22Rv1 (cell line): ENCODE measurements around the gene NRXN3.

Experiments used
- H3K27ac ChIP-seq: fragments of 450-650 bp; 2 replicates; pipeline ENCODE4 v1.5.1; 2017
- ZFX ChIP-seq: fragments of 450-650 bp; IDR thresholded peaks from 2 replicates; pipeline ENCODE4 v1.6.1; 2017; ENCODE audit warnings: antibody characterized with exemption, borderline replicate concordance
- TF ChIP-seq, protein P1 (sequence below): fragments of 450-650 bp; IDR thresholded peaks from 2 replicates; pipeline ENCODE4 v1.5.1; 2017; ENCODE audit warnings: mild to moderate bottlenecking

Gene NRXN3

DNA sequence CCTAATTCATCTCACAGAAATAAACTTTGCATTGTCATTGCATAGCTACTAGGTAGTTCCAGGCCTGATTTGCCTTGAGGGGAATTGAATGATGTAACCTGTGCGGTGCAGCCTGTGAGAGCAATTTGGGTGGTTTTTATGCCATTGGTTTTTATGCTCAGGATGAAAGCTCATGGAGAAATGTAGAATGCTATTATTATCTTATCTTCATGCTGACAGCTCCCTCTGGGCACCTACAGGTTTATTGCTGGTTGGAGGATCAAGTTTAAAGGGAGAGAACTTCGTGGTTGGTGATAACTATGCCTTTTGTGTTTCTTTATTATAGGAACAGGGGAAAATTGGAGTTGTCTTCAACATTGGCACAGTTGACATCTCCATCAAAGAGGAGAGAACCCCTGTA lies 1493.3 kb downstream of the NRXN3 start:
- TF ChIP-seq ZFX = no peak
- TF ChIP-seq, protein P1, sequence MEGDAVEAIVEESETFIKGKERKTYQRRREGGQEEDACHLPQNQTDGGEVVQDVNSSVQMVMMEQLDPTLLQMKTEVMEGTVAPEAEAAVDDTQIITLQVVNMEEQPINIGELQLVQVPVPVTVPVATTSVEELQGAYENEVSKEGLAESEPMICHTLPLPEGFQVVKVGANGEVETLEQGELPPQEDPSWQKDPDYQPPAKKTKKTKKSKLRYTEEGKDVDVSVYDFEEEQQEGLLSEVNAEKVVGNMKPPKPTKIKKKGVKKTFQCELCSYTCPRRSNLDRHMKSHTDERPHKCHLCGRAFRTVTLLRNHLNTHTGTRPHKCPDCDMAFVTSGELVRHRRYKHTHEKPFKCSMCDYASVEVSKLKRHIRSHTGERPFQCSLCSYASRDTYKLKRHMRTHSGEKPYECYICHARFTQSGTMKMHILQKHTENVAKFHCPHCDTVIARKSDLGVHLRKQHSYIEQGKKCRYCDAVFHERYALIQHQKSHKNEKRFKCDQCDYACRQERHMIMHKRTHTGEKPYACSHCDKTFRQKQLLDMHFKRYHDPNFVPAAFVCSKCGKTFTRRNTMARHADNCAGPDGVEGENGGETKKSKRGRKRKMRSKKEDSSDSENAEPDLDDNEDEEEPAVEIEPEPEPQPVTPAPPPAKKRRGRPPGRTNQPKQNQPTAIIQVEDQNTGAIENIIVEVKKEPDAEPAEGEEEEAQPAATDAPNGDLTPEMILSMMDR = no peak
- H3K27ac ChIP-seq = no peak overlapping the region

DNA sequence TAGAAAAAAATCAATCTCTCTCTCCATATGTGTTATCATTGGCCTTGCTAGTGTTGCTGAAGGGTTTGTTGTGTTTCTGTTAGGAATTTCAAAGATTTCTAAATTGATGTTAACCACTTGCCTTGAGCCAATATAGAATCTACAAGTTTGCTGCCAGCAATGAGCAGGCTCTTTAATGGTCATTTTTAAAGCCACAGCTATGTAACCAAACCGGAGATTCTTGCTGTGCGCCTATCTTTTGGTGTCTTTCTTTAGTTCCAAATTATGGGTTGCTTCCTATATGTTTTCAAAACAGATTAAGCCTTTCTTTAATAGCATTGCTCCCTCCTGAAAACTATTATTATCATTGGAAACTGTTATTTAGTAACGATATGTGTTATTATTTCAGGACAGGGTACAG lies 1495.4 kb downstream of the NRXN3 start:
- H3K27ac ChIP-seq = no peak overlapping the region
- TF ChIP-seq, protein P1 = no peak
- no peak for TF ChIP-seq ZFX

DNA sequence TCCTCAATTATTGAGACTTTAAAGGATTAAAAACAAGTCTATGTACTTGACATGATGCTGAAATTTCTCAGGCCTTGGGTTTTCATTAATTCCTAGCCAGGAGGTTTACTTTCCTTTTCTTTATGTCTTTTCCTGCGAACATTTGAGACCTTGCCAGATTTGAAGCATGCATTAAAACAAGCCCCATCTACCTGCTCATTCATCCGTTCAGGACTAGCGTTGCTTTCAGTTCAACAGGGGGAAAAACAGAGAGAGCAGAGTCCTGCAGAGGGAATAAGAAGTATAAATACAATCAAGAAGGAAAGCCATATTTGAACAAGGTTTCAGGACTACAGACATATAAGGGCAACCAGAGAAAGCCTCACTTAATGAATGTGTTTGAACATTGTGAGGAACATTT lies 1498.8 kb downstream of the NRXN3 start:
- TF ChIP-seq ZFX = no peak
- TF ChIP-seq, protein P1 = no peak

DNA sequence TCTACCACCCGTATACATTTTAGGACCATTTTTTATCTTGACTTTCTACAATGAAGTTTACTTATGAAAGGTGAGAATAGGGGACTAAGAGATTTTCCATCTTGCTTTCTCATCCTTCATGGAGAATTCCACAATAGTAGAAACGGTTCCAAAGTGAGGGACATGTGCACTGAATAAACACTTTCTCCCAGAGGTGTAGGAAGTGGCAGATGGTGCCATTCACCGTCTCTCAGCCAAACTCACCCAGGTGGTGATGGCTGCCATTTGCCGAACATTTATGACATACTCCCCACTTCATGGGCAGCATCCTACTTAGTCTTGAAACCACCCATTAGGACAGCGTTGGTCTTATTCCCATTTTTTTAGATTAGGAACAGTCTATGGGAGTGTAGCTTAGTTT lies 1500.6 kb downstream of the NRXN3 start:
- H3K27ac ChIP-seq = no peak overlapping the region
- TF ChIP-seq, protein P1 = no peak
- no peak for TF ChIP-seq ZFX

More for the DNA sequence above, 1498.8 kb downstream of the NRXN3 start:
- no peak overlapping the region for H3K27ac ChIP-seq

DNA sequence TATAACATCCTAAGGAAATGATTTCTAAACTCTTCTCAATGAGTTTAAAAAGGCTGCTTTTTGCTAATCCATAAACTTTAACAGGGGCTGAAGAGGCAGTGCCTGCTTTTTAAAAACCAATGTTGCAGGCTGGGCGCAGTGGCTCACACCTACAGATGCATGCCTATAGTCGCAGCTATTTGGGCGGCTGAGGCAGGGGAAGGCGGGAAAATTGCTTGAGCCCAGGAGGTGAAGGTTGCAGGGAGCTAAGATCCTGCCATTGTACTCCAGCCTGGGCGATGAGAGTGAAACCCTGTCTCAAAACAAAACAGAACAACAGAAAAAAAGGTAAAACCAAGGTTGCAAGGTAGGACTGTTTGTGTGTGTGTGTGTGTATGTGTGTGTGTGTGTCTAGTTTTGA lies 1509.9 kb downstream of the NRXN3 start:
- TF ChIP-seq, protein P1 = no peak

DNA sequence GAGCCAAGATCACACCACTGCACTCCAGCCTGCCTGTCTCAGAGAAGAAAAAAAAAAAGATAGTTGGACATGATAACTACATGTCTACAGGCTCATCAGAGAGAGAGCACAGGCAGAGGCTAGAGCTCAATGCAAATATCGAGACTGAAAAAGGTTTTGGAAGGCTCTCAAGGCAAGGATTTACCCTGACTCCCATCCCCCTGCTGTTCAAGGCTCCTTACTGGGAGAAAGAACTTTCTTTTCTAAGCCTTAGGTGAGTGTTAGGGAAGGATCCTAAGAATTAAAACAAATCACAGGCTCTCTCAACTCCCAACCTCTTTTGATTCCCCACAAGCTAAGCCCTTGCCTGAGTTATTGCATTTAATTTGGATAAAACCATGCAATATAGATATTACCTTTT lies 1516.0 kb downstream of the NRXN3 start:
- TF ChIP-seq ZFX = no peak
- TF ChIP-seq, protein P1 = no peak
- H3K27ac ChIP-seq = no peak overlapping the region

More for the DNA sequence above, 1509.9 kb downstream of the NRXN3 start:
- no peak overlapping the region for H3K27ac ChIP-seq

DNA sequence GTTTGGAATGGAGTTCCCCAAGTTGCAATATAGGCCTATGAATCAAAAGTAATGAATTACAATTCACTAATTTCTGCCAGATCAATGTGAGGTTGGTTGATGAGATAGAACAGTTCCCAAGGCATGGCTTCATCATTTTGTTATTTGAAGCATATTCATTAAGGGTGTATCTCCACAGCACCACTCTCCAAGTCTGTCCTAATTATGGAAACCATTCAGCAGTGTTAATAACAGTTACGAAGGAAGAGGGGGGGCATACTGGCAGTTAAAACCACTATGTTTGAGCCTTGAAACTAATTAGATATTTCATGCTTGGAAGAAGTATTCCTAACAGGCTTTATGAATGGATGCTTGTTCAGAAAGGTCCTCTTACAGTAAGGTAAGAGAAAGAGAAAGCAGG lies 1520.8 kb downstream of the NRXN3 start:
- no peak for TF ChIP-seq ZFX
- TF ChIP-seq, protein P1 = no peak
- H3K27ac ChIP-seq = no peak overlapping the region
